DOHH2 (cell line): ENCODE data around the gene ACTR5.

Source experiments
- CTCF ChIP-seq: fragments of 200-600 bp; sonication (generic); IDR thresholded peaks from one replicate; pipeline ENCODE4 v1.5.1; 2014; ENCODE audit warnings: antibody characterized with exemption, mild to moderate bottlenecking, low read depth, low read length; ENCODE audit not compliant: poor library complexity, severe bottlenecking
- EZH2phosphoT487 ChIP-seq: fragments of 200-600 bp; sonication (generic); IDR thresholded peaks from 2 replicates; pipeline ENCODE4 v1.6.1; 2017; ENCODE audit warnings: borderline replicate concordance, mild to moderate bottlenecking, antibody characterized with exemption, low read length, moderate library complexity, mixed read lengths

- TF ChIP-seq CTCF (no peak), EZH2phosphoT487 (no peak)
Measured at GRCh38 chr20:38766071-38766470, 17.8 kb downstream of the ACTR5 start.
